Neural progenitor cell (in vitro differentiated cells): ENCODE results near the gene DNAJC13.

Experiments used
- EZH2 ChIP-seq: fragments of 200-600 bp; sonication (generic); IDR thresholded peaks from 2 replicates; pipeline ENCODE4 v1.6.1; 2017; ENCODE audit warnings: antibody characterized with exemption, mild to moderate bottlenecking, moderate library complexity
- EZH2phosphoT487 ChIP-seq: fragments of 200-600 bp; sonication (generic); IDR thresholded peaks from 2 replicates; pipeline ENCODE4 v1.6.1; 2017; ENCODE audit warnings: antibody characterized with exemption
- TF ChIP-seq, protein P1 (sequence below): fragments of 200-600 bp; sonication (generic); IDR thresholded peaks from 2 replicates; pipeline ENCODE4 v1.5.1; 2017; ENCODE audit warnings: antibody characterized with exemption, mild to moderate bottlenecking

DNA sequence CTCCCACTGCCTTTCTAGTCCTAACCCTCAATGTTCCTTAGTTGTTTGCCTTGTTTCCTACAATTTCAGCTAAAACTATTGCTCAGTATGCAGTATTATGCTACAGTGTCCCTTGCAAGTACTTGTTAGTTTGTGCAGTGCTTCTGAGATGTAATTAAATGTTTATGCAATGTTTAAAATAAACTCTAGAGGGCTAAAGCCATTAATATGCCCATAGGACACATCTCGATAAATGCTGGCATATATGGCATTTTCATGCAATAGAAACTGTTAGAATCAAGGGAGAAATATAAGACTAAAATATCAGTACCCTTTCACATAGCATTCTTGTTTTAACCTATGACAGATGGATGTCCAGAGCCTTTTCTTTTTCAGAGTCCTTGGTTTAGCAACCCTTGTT is 120.0 kb downstream of the DNAJC13 start:
- TF ChIP-seq EZH2phosphoT487, result no peak
- TF ChIP-seq, protein P1, sequence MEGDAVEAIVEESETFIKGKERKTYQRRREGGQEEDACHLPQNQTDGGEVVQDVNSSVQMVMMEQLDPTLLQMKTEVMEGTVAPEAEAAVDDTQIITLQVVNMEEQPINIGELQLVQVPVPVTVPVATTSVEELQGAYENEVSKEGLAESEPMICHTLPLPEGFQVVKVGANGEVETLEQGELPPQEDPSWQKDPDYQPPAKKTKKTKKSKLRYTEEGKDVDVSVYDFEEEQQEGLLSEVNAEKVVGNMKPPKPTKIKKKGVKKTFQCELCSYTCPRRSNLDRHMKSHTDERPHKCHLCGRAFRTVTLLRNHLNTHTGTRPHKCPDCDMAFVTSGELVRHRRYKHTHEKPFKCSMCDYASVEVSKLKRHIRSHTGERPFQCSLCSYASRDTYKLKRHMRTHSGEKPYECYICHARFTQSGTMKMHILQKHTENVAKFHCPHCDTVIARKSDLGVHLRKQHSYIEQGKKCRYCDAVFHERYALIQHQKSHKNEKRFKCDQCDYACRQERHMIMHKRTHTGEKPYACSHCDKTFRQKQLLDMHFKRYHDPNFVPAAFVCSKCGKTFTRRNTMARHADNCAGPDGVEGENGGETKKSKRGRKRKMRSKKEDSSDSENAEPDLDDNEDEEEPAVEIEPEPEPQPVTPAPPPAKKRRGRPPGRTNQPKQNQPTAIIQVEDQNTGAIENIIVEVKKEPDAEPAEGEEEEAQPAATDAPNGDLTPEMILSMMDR, result no peak
- TF ChIP-seq EZH2, result no peak
